Ramos (cell line): Measurements from ENCODE around the gene ADAMTS12.

Experiments used
- in situ Hi-C: fragments of 300-500 bp; cut with MboI; formaldehyde crosslinking; loops from one replicate; pipeline ENCODE4 v1.14.3; 2022; ENCODE audit warnings: low sequenced_read_pairs; ENCODE audit not compliant: unreplicated experiment

ADAMTS12 gene

DNA sequence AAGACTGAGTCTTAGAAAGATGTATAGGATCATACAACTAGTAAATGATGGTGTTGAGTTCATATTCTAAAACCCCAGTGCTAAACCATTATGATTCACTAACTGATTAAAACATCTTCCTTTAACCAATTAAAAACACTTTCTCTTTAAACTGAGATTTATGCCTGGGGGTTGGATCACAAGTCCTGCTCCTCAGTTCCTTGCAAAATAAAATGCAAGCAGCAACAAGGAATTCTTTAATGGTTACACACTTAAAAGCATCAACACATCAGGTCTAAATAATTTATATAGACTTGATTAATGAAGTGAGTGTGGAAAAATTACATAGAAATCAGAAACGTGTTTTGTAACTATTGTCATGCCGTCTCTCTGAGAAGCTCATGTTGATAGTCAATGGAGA, 261.8 kb downstream of the ADAMTS12 start:
- in situ Hi-C loops: no loop called here

DNA sequence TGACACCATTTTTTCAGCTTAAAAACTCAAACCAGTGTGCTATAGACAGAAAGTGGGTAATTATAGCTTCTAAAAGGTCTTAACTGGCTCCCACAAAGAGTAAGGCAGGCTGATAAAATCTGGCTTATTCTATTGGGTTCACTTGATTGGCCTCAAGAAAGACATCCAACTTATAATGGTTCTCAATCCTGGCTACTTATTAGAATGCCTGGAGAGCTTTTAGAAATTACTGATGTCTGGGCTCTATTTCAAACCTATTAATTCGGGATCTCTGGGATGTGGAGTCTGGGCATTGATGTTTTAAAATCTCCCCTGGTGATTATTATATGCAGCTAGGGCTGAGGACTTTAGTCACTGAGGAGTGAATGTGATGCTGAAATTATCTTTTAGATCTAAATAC, 263.0 kb downstream of the ADAMTS12 start:
- in situ Hi-C loops: no loop called here

DNA sequence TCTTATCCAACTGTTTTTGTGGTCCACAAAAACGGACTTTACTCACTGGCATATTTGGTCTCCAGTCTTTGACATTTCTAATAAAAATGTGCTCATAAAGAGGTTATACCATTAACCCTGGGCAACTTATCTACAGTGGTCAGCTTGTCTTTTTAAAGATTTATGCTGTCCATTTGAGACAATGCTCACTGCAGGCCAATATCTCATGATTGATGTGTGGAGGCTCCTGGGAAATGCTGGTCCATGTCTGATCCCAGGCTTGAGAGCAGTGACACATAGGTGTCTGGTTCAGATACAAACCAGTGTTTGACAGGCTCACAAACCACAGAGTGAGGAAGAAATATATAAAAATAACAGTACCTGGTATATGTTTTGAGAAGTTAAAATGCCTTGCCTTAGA, 270.3 kb downstream of the ADAMTS12 start:
- in situ Hi-C loops: no loop called here

- in situ Hi-C loops: no loop called here
Measured at GRCh38 chr5:33614039-33614438, 277.8 kb downstream of the ADAMTS12 start.

- in situ Hi-C loops: no loop called here
Measured at GRCh38 chr5:33612386-33612785, 279.4 kb downstream of the ADAMTS12 start.

GRCh38 chr5:33611877-33612276, 279.9 kb downstream of the ADAMTS12 start:
- in situ Hi-C loops: no loop called here

DNA sequence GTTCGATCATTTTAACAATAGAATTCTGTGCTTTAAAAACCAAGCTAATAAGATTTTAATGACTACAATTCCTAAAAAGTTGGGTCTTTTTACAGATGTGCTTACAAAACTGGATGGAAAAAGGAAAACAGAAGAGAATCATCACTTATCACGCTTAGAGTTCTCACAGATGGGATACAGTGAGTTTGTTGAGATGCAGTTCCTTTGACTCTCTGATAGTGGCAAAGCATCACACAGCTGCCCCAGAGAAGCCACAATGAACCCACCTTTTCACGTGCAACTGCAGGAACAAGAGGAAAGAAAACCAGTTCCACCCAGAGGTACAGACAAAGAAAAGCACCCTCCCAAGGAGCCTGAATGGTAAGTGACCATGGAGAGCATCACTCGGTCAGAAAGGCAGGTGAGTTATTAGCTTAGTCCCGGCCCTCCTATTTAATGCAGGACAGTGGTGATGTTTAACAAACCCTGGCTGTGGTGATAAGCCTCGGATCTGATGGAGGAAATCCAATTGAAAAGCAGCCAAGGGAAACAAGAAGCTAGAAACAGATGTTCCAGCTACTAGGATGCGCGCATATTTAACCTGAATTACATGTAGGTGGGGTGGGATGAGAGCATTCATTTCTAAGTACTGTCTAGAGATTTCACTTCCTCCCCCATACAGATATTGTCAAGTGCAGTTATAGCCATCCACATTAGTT, 283.3 kb downstream of the ADAMTS12 start:
- in situ Hi-C loops: no loop called here

DNA sequence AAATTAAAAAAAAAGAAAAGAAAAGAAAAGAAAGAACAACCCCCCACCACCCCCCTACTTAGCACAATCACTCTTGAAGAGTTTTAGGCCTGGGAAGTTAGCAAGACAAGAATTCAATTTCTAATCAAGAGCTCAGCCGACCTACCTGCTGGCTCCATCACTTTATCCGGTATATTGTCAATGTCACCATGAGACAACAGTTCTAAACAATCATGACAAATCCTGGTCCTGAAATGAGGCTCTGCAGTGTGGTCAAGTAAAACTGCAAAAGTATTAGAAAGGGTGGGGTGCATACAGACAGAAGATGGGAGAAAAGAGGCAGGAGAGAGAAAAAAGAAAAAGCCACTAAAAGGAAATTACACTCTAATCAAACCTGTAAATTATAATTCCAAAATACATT, 287.3 kb downstream of the ADAMTS12 start:
- in situ Hi-C loops: no loop called here

GRCh38 chr5:33601881-33602280, 289.9 kb downstream of the ADAMTS12 start:
- in situ Hi-C loops: no loop called here

DNA sequence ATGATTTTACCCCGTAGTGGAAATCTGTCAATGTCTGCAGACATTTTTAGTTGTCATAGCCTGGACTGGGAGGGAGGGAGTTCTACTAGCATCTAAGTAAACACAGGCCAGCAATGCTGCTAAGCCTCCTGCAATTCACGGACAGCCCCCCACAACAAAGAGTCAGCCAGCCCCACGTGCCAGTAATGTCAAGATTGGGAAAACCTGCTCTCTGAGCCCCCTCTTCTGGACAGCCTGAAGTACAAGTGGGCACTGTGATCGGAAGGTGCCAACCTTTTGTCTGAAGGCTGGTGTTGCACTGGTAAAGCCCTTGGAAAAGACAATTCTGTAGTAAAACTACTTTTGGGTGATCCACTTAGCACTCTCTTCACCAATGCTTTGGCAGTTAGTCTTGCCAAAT, 296.5 kb downstream of the ADAMTS12 start:
- in situ Hi-C loops: no loop called here

GRCh38 chr5:33594006-33594405, 297.8 kb downstream of the ADAMTS12 start:
- in situ Hi-C loops: no loop called here

DNA sequence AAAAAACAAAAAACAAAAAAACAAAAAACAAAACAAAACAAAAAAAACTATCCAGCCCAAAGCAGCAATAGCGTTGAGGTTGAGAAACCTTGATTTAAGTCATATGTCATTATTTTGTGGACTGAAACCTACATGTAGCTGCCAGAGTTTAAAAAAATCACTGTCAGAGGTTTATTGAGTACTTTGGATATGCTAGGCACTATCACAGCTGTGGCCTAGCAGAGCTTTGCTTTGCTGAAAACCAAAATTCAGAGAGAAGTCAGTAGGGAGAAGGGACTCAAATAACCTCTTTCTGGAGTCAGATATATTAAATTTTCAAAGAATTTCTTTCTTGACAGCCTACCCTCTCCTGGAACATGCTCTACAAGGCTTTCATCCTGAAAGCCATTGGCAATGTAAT, 299.5 kb downstream of the ADAMTS12 start:
- in situ Hi-C loops: no loop called here

DNA sequence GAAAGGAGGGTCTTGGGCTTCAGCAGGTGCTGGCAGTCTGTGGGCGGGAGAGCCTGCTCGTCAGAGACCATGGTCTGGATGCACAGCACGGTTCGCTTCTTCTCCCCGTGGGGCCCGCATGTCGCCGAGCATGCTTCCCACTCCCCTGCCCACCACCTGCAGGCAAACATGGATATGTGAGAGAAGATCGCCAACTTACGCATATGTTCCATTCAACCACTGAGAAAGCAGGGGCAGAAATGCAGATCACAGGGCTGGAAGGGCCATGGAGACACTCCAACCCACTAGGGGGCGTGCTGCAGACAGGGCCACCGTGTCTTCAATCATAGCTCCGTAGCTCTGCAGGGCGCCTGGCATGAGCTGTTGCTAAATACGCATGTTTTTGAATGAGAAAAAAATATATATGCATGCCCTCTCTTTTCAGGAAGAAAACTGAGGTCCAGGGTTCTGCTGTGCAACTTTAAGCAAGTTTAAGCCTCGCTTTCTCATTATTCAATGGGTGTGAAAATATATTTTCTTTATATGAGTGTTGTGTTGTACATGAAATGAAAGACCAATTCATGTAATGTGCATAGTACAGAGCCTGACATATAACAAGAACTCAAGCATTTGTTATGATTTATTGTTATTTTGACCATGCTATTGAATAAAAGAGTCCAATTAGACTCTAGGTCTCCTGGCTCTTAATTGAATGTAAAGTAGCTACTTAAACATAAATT, 303.0 kb downstream of the ADAMTS12 start:
- in situ Hi-C loops: no loop called here

- in situ Hi-C loops: no loop called here
Measured at GRCh38 chr5:33583332-33583731, 308.5 kb downstream of the ADAMTS12 start.

GRCh38 chr5:33582417-33582816, 309.4 kb downstream of the ADAMTS12 start:
- in situ Hi-C loops: no loop called here

GRCh38 chr5:33579789-33580188, 312.0 kb downstream of the ADAMTS12 start:
- in situ Hi-C loops: no loop called here

- in situ Hi-C loops: no loop called here
Measured at GRCh38 chr5:33579152-33579551, 312.6 kb downstream of the ADAMTS12 start.

DNA sequence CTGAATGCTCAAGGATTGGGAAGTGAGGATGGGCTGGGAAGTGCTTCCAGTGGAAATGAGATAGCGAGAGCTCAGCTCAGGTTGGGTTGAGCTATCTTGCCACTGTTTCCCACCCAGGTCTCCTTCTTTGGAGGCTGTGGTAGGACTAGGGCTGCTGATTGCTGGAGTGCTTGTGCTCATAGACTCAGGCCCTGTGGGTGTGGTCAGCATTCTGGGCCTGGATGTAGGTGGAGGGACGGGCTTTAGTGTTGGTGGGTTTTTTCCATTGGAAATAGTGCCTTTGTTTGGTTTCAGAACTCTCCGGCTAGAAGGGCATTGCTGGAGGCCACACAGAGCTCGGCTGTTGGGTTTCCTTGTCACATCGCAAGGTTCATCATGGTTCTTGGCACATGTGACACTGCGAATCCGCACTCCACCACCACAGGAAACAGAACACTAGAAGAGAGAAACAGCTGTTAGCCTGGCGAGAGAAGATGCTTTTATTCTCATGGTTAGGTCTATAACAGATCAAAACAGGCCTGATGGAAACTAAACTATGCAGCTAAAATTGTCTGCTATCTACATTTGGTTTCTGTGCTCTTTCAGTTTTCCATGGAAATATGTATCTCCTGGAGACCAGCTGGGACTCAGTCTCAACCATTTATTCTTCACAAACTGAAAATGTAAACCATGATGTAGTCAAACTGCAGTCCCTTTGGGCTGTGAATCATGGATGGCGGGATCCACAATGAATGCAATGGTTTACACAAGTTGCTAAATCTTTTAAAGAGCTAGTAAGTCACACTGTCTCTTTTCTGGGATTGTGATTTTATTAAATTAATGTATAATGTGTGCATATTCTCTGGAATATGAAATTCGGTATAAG, 314.8 kb downstream of the ADAMTS12 start:
- in situ Hi-C loops: no loop called here

GRCh38 chr5:33565324-33565723, 326.5 kb downstream of the ADAMTS12 start:
- in situ Hi-C loops: no loop called here

DNA sequence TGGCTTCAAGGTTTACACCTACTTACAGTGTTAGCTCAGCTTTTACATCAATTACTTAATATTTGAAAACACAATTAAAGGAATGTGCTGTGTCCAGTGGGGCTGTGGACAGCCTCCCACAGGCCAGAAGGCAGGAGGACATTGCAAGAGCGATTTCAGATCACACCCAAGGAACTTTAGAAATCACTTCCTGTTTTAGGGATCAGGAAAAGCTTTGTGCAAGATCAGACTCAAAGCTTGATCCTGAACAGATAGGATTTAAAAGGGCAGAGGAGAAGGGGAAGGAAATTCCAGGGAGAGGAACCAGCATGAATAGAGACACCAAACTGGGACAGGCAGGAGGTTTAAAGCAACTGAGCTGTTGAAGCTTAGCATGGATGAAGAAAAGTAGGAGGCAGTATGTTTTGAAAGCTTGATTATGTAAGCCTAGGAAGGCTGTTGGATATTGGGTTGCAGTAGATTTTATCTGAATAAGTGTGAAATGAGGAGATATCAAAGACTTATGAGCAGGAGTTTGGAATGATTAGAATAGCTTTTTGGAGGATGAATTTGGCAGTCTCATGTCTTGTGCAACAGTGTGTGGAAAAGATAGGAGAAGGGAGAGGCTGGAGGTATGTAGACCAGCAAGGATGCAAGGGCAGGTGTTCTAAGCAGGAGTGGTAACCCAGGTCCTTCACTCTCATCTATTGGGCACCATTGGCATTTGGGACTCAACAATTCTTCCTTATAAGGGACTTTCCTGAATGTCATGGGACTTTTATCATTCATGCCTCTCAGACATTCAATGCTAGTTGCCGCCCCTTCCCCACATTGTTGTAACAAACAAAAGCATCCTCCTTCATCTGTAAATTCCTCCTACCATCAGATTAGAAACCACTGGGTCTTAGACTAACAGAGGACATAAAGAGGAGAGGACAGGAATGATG, 327.5 kb downstream of the ADAMTS12 start:
- in situ Hi-C loops: no loop called here
